Suprapubic skin (tissue), 4 donors: ENCODE data around the gene ZSCAN20. TPM values are rescaled to one million over a fixed set of nuclear protein-coding genes. Genes with fewer than 3 reads are reported as not detected.
A peak's percentile ranks its signal among the peaks of the same experiment; 100 is the strongest.

Experiments
- DNase-seq, 2 donors: peaks; one replicate each; pipeline ENCODE4 v3.0.0-alpha.2; 2019; ENCODE audit warnings: low spot score in 2 of 2
- H3K27ac ChIP-seq: fragments of 200-600 bp; sonication (generic); one replicate; pipeline ENCODE4 v1.5.1; 2019
- H3K27me3 ChIP-seq: fragments of 200-600 bp; sonication (generic); one replicate; pipeline ENCODE4 v1.5.1; 2019
- H3K36me3 ChIP-seq: fragments of 200-600 bp; sonication (generic); one replicate; pipeline ENCODE4 v1.5.1; 2019
- H3K4me1 ChIP-seq: fragments of 200-600 bp; sonication (generic); one replicate; pipeline ENCODE4 v1.5.1; 2019
- H3K4me3 ChIP-seq: fragments of 200-600 bp; sonication (generic); one replicate; pipeline ENCODE4 v1.5.1; 2019; ENCODE audit warnings: mild to moderate bottlenecking
- H3K9me3 ChIP-seq: fragments of 200-600 bp; sonication (generic); one replicate; pipeline ENCODE4 v1.5.1; 2019
- CTCF ChIP-seq, 2 donors: fragments of 200-600 bp in 1 of 2; fragments of 450-650 bp in 1 of 2; sonication (generic) in 1 of 2; IDR thresholded peaks; one replicate each; pipeline ENCODE4 v1.5.1; 2016 to 2019; ENCODE audit warnings: antibody characterized with exemption in 2 of 2, mild to moderate bottlenecking in 1 of 2, moderate library complexity in 1 of 2
- EP300 ChIP-seq: sonication (generic); formaldehyde crosslinking; IDR thresholded peaks from one replicate; pipeline ENCODE4 v1.6.1; 2017; ENCODE audit warnings: antibody characterized with exemption
- POLR2A ChIP-seq, 2 donors: fragments of 450-650 bp; IDR thresholded peaks; one replicate each; pipeline ENCODE4 v1.6.1; 2017; ENCODE audit warnings: antibody characterized with exemption in 2 of 2, mild to moderate bottlenecking in 2 of 2, moderate library complexity in 2 of 2
- POLR2AphosphoS5 ChIP-seq, 3 donors: sonication (generic); formaldehyde crosslinking; IDR thresholded peaks; one replicate each; pipeline ENCODE4 v1.6.1; 2017; ENCODE audit warnings: antibody characterized with exemption in 3 of 3
- WGBS: methylation state at CpG from one replicate; pipeline ENCODE4 v1.1.5; 2018; 5-methylcytosine and 5-hydroxymethylcytosine counted together
- total RNA-seq, 4 donors: library from RNA; depleted of rRNA; stranded (reverse); fragments of >200 nt; gene quantifications; one replicate each; pipeline ENCODE4 v1.1.0, GENCODE V29; 2016

ZSCAN20 gene
- 1 to 10 TPM; 1.4 to 7.0 (median 3.2) TPM for total RNA-seq

GRCh38 chr1:33472269-33472980 lies at the start of gene ZSCAN20:
TSS of gene ZSCAN20 (plus strand) at chr1:33472645. CDS start at chr1:33479289, 6,644 bp downstream.
- Histone ChIP-seq H3K4me3 (peak within 1 kb of the TSS; percentile 50), H3K27me3 (no peaks in the 10 kb centered on the region), H3K4me1 (peaks cover 36% of the 10 kb centered on the region), H3K9me3 (no peaks in the 10 kb centered on the region), H3K27ac (peak within 1 kb of the TSS; percentile 6), H3K36me3 (no peaks in the 10 kb centered on the region)
- peak; percentile 99 for DNase-seq
- TF ChIP-seq POLR2AphosphoS5 (IDR thresholded peaks at IDR 0.05) (peak in 2 of 3 donors; percentile 11 to 54), EP300 (no peak)
- whole genome bisulfite sequencing: 1% methylated on average over 38 of the region's 38 CpGs

DNA sequence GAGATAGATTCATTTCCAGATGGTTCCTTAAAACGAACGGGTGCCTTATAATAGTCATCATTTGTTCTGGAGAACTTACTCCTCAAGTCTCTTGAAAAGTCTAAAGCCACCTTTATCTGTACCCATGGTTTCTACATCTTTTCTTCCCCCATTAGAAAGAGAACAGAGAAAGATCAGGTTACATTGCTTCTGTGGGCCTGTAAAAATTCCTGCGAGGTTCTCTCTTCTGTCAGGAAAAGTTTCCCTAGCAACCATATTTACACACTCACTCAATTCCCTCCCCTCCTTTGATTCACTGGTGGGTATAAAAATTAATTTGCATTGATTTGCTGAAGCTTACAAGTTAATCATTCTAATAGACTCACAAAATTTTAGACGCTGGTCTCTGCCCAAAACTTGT lies 48.2 kb upstream of the ZSCAN20 start:
- no peak for DNase-seq
- no peaks in the 10 kb centered on the region for H3K27me3 ChIP-seq
- H3K9me3 ChIP-seq: no peaks in the 10 kb centered on the region
- peaks cover 2% of the 10 kb centered on the region for H3K4me1 ChIP-seq
- H3K27ac ChIP-seq: no peak overlapping the region
- WGBS: 90% methylated on average over 4 of the region's 4 CpGs
- no peak overlapping the region for H3K4me3 ChIP-seq
- no peak for TF ChIP-seq EP300
- TF ChIP-seq CTCF (IDR thresholded peaks at IDR 0.05): no peak
- TF ChIP-seq POLR2AphosphoS5 (IDR thresholded peaks at IDR 0.05): no peak
- no peak for TF ChIP-seq POLR2A (IDR thresholded peaks at IDR 0.05)
- H3K36me3 ChIP-seq: no peaks in the 10 kb centered on the region

GRCh38 chr1:33424610-33425009 lies 47.8 kb upstream of the ZSCAN20 start:
- 80% methylated on average over 2 of the region's 2 CpGs for WGBS

DNA sequence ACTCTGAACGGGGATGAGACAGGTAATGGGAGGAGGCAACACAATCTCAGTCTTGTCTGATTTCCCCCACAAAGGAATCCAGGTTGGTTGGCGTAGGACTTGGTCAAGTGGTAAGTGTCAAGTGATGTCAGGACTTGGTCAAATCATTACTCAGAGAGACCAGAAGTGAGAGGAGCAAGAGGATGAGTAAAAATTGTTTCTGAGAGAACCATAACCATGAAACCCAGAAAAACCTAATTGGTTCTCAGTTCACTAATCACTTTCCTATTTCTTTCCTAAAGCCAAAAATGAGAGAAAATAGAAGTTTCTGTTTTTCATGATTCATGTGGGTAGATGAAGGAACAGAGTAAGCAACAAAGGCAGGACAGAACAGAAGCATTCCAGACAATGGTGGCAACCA lies 46.5 kb upstream of the ZSCAN20 start:
- no peak for DNase-seq
- Histone ChIP-seq H3K4me3 (no peak overlapping the region), H3K9me3 (no peaks in the 10 kb centered on the region), H3K4me1 (peaks cover 14% of the 10 kb centered on the region), H3K27ac (no peak overlapping the region), H3K36me3 (no peaks in the 10 kb centered on the region), H3K27me3 (no peaks in the 10 kb centered on the region)
- TF ChIP-seq CTCF (IDR thresholded peaks at IDR 0.05) (no peak), POLR2A (IDR thresholded peaks at IDR 0.05) (no peak), EP300 (no peak), POLR2AphosphoS5 (IDR thresholded peaks at IDR 0.05) (no peak)
- WGBS: 95% methylated on average over 2 of the region's 2 CpGs

More at GRCh38 chr1:33424610-33425009, 47.8 kb upstream of the ZSCAN20 start:
- H3K27ac ChIP-seq: no peak overlapping the region
- DNase-seq: no peak
- H3K27me3 ChIP-seq: no peaks in the 10 kb centered on the region
- H3K4me1 ChIP-seq: peaks cover 6% of the 10 kb centered on the region
- no peak overlapping the region for H3K4me3 ChIP-seq
- H3K9me3 ChIP-seq: no peaks in the 10 kb centered on the region
- TF ChIP-seq POLR2AphosphoS5 (IDR thresholded peaks at IDR 0.05) (no peak), POLR2A (IDR thresholded peaks at IDR 0.05) (no peak), CTCF (IDR thresholded peaks at IDR 0.05) (no peak), EP300 (no peak)
- H3K36me3 ChIP-seq: no peaks in the 10 kb centered on the region

DNA sequence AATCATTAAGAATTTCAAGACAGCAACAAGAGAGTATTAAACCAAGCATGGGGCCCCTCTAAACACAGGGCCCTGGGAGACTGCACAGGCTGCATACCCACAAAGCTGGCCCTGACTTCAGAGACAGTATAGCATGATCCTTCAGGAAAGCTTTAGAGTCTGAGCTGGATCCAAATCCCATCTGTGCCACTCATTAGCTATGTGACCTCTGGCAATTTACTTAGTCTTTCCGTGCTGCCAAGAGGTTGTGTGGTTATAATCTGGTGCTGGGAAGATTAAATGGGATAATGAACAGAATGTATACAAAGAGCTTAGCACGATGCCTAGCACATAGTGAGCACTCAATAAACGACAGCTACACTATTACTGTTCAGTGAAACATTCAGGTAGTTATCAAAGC lies 45.5 kb upstream of the ZSCAN20 start:
- H3K4me1 ChIP-seq: peaks cover 14% of the 10 kb centered on the region
- H3K27me3 ChIP-seq: no peaks in the 10 kb centered on the region
- H3K9me3 ChIP-seq: no peaks in the 10 kb centered on the region
- H3K4me3 ChIP-seq: no peak overlapping the region
- TF ChIP-seq EP300 (no peak), CTCF (IDR thresholded peaks at IDR 0.05) (no peak), POLR2A (IDR thresholded peaks at IDR 0.05) (no peak)
- WGBS: 71% methylated on average over 3 of the region's 3 CpGs
- no peaks in the 10 kb centered on the region for H3K36me3 ChIP-seq
- DNase-seq: no peak
- H3K27ac ChIP-seq: no peak overlapping the region
